Measurements from ENCODE around the gene RASSF3. TPM values are rescaled to one million over a fixed set of nuclear protein-coding genes. Genes with fewer than 3 reads are reported as not detected.

The RASSF3 gene
- total RNA-seq, 1 experiment from 2014 or later = 162 TPM

DNA sequence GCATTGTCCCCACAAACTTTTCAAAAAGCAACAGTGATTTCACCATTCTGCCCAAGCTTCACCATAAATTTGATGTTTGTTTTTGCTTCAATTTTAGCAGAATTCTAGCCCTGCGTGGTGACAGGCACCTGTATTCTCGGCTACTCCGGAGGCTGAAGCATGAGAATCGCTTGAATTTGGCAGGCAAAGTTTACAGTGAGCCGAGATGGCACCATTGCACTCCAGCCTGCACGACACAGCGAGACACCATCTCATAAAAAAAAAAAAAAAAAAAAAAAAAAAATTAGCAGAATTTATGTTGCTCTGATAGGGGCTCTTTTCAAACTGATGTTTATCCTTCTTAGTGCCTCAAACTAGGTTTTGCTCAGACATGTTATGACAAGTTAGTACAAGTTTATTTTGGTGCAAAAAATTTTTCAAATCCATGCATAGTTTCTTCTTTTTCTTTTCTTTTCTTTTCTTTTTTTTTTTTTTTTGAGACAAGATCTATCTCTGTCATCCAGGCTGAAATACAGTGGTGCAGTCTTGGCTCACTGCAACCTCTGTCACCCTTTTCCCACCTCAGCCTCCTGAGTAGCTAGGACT lies 24.3 kb downstream of the RASSF3 start:
- BruUV-seq (replicated peaks) = no TSS peak
- Mint-ChIP-seq H3K4me3 (ENCODE audit: low read depth, unreplicated experiment) (no peak overlapping the region), H3K9me3 (ENCODE audit: low read depth, unreplicated experiment) (peaks cover 18% of the 10 kb centered on the region), H3K36me3 (ENCODE audit: insufficient read depth, unreplicated experiment) (peaks cover 67% of the 10 kb centered on the region), H3K27ac (ENCODE audit: unreplicated experiment) (peak overlapping the region; percentile 25), H3K27me3 (ENCODE audit: unreplicated experiment) (no peaks in the 10 kb centered on the region), H3K4me1 (ENCODE audit: low read depth, unreplicated experiment) (peaks cover 66% of the 10 kb centered on the region)
- CTCF ChIA-PET = interaction anchor here (0.6 to 1.7 kb wide), 10 partner anchors 10 to 1668 kb away, joined by 3 to 10 read pairs (median 3); partner anchors contain the start of gene HELB
- TF ChIP-seq, protein P1, sequence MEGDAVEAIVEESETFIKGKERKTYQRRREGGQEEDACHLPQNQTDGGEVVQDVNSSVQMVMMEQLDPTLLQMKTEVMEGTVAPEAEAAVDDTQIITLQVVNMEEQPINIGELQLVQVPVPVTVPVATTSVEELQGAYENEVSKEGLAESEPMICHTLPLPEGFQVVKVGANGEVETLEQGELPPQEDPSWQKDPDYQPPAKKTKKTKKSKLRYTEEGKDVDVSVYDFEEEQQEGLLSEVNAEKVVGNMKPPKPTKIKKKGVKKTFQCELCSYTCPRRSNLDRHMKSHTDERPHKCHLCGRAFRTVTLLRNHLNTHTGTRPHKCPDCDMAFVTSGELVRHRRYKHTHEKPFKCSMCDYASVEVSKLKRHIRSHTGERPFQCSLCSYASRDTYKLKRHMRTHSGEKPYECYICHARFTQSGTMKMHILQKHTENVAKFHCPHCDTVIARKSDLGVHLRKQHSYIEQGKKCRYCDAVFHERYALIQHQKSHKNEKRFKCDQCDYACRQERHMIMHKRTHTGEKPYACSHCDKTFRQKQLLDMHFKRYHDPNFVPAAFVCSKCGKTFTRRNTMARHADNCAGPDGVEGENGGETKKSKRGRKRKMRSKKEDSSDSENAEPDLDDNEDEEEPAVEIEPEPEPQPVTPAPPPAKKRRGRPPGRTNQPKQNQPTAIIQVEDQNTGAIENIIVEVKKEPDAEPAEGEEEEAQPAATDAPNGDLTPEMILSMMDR (IDR thresholded peaks at IDR 0.05; ENCODE audit: unreplicated experiment) = no peak
- intact Hi-C loops (cut with micrococcal nuclease; ENCODE audit: unreplicated experiment) = no loop called here
- no peak for DNase-seq

DNA sequence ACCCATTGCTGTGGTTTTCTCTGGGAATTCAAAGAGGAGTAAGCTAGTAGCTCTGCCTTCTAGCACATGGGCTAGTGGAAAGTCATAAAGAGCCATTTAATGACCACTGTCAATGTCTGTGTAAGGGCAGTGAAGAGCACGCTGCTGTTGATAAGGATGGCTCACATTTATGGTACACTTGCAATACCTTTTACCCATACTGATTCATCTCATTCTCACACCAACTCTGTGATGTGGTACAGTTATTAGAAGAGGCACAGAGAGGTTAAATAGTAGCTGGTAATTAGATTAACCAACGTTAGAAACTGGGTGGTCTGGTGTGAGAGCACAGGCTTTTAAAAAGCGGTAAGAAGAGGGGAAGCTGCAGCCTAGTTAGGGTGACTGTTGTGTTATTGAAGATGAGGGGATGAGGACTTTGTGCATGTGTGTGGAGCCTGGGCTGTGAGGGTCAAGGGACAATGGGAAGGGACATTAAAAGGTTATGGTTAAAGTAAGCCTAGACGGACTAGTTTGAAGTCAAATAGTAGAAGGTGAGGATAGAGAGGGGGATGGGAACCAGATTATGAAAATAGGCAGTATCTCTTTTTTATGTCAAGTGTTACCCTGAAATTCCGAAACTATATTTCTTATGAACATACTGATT lies 25.2 kb downstream of the RASSF3 start:
- CTCF ChIA-PET = interaction anchor here (0.6 kb wide), 1 partner anchor 130 kb away, joined by 3 read pairs; no protein-coding TSS in a partner anchor
- BruUV-seq (replicated peaks) = no TSS peak
- H3K4me3 Mint-ChIP-seq (ENCODE audit: low read depth, unreplicated experiment) = peak overlapping the region; percentile 15
- peaks cover 68% of the 10 kb centered on the region for H3K4me1 Mint-ChIP-seq (ENCODE audit: low read depth, unreplicated experiment)
- DNase-seq = no peak
- H3K27me3 Mint-ChIP-seq (ENCODE audit: unreplicated experiment) = no peaks in the 10 kb centered on the region
- intact Hi-C loops (cut with micrococcal nuclease; ENCODE audit: unreplicated experiment) = no loop called here
- H3K27ac Mint-ChIP-seq (ENCODE audit: unreplicated experiment) = peak overlapping the region; percentile 25
- TF ChIP-seq, protein P1 (IDR thresholded peaks at IDR 0.05; ENCODE audit: unreplicated experiment) = no peak
- peaks cover 62% of the 10 kb centered on the region for H3K36me3 Mint-ChIP-seq (ENCODE audit: insufficient read depth, unreplicated experiment)
- peaks cover 17% of the 10 kb centered on the region for H3K9me3 Mint-ChIP-seq (ENCODE audit: low read depth, unreplicated experiment)

DNA sequence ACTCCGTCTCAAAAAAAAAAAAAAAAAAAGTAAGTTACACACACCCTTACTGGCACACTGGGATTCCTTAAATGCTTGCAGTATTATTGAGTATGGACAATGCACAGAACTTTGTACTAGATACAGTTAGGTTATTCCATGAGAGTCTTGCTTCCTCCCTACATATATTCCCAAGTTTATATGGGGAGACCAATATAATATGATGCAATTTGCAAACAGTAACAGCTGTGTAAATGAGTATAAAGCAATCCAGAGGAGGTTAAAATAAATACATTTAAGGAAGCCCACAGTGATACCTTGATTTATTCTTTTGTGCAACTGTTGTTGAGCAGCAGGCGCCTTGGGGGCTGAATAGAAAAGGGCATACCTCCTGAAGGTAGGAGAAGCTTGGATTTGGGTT lies 26.6 kb downstream of the RASSF3 start:
- Mint-ChIP-seq H3K9me3 (ENCODE audit: low read depth, unreplicated experiment) (peaks cover 11% of the 10 kb centered on the region), H3K27ac (ENCODE audit: unreplicated experiment) (peak overlapping the region; percentile 56), H3K4me1 (ENCODE audit: low read depth, unreplicated experiment) (peaks cover 57% of the 10 kb centered on the region), H3K27me3 (ENCODE audit: unreplicated experiment) (no peaks in the 10 kb centered on the region), H3K4me3 (ENCODE audit: low read depth, unreplicated experiment) (no peak overlapping the region), H3K36me3 (ENCODE audit: insufficient read depth, unreplicated experiment) (peaks cover 56% of the 10 kb centered on the region)
- intact Hi-C loops (cut with micrococcal nuclease; ENCODE audit: unreplicated experiment) = no loop called here
- CTCF ChIA-PET = interaction anchor here (0.6 kb wide), 1 partner anchor 40 kb away, joined by 4 read pairs; no protein-coding TSS in a partner anchor
- BruUV-seq (replicated peaks) = no TSS peak
- DNase-seq = no peak
- TF ChIP-seq, protein P1 (IDR thresholded peaks at IDR 0.05; ENCODE audit: unreplicated experiment) = no peak

DNA sequence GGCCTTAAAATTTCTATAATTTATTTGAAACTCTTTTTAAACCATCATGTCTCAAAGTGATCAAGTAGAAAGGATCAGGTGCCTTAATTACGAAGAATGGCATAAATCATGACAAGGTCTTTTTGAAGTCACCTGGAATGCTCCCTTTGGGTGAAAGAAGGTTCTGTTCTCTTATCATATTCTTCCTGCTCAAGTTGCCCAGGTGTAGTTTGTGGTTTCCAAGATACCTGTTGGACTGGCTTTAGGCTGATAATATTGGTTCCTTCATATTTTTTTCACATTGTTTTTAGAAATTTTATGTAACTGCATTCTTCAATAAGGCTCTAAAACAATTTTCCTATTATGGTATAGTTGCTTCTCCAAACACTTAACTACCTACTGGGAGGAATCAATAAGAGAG lies 29.2 kb downstream of the RASSF3 start:
- intact Hi-C loops (cut with micrococcal nuclease; ENCODE audit: unreplicated experiment) = loop anchor here (1.0 kb wide), 2 partner anchors 15 to 34 kb away; no protein-coding TSS in a partner anchor
- CTCF ChIA-PET = interaction anchor here (1.0 to 1.3 kb wide), 2 partner anchors 14 to 59 kb away, joined by 3 to 4 read pairs; no protein-coding TSS in a partner anchor
- Mint-ChIP-seq H3K9me3 (ENCODE audit: low read depth, unreplicated experiment) (peaks cover 2% of the 10 kb centered on the region), H3K27me3 (ENCODE audit: unreplicated experiment) (no peaks in the 10 kb centered on the region), H3K4me3 (ENCODE audit: low read depth, unreplicated experiment) (peak overlapping the region; percentile 13), H3K36me3 (ENCODE audit: insufficient read depth, unreplicated experiment) (peaks cover 46% of the 10 kb centered on the region), H3K4me1 (ENCODE audit: low read depth, unreplicated experiment) (peaks cover 63% of the 10 kb centered on the region), H3K27ac (ENCODE audit: unreplicated experiment) (peak overlapping the region; percentile 95)
- peak; percentile 63 for DNase-seq
- no TSS peak for BruUV-seq (replicated peaks)
- TF ChIP-seq, protein P1 (IDR thresholded peaks at IDR 0.05; ENCODE audit: unreplicated experiment) = no peak
